ENCODE results near the gene FARP2. TPM values are rescaled to one million over a fixed set of nuclear protein-coding genes. Genes with fewer than 3 reads are reported as not detected.

The FARP2 gene
- total and polyA plus RNA-seq, 2 of the 4 experiments (the other 2 are of a cell fraction) = 17.1 to 30.8 TPM

- Histone ChIP-seq H3K4me2 (ENCODE audit: low read depth, low read length) (no peak overlapping the region), H2BK15ac (ENCODE audit: low read depth, low read length) (no peak overlapping the region), H3K4me1 (ENCODE audit: control insufficient read depth, insufficient read depth, low read length) (no peaks in the 10 kb centered on the region), H3K27me3 (ENCODE audit: control insufficient read depth, insufficient read depth, low read length) (peaks cover 9% of the 10 kb centered on the region), H3K56ac (ENCODE audit: extremely low read depth, insufficient read depth, low read length) (no peak overlapping the region), H3K27ac (ENCODE audit: insufficient read depth, low read length) (no peak overlapping the region), H4K8ac (ENCODE audit: low read depth in 2 of 2, low read length in 2 of 2) (no peak overlapping the region), H4K20me1 (ENCODE audit: insufficient read depth, low read length) (no peaks in the 10 kb centered on the region), H2AFZ (replicated peaks; ENCODE audit: low read length, poor library complexity) (no peak overlapping the region), H3K9me3 (ENCODE audit: control insufficient read depth, insufficient read depth, low read length) (no peaks in the 10 kb centered on the region), H2BK20ac (ENCODE audit: low read depth, low read length) (no peak overlapping the region), H3K79me1 (ENCODE audit: low read depth in 1 of 2, low read length in 2 of 2) (no peaks in the 10 kb centered on the region), H4K5ac (ENCODE audit: low read depth, low read length) (no peak overlapping the region), H2AK9ac (replicated peaks; ENCODE audit: low read depth, low read length, poor library complexity) (no peak overlapping the region), H4K91ac (ENCODE audit: insufficient read depth, low read depth, low read length) (no peak overlapping the region), H3K4me3 (ENCODE audit: insufficient read depth, low read depth, low read length) (no peak overlapping the region), H3K9ac (ENCODE audit: low read depth, low read length) (no peak overlapping the region), H3K18ac (ENCODE audit: low read depth, low read length) (no peak overlapping the region), H3K9me1 (ENCODE audit: insufficient read depth, low read length) (no peaks in the 10 kb centered on the region), H3K36me3 (ENCODE audit: control insufficient read depth, insufficient read depth, low read length) (no peaks in the 10 kb centered on the region), H2AK5ac (ENCODE audit: low read depth, low read length) (no peak overlapping the region), H2BK5ac (ENCODE audit: low read depth, low read length, poor library complexity, severe bottlenecking) (no peak overlapping the region), H3K23ac (ENCODE audit: low read depth, low read length) (no peak overlapping the region), H3K4ac (ENCODE audit: low read depth, low read length) (no peak overlapping the region), H2BK120ac (ENCODE audit: low read depth, low read length) (no peak overlapping the region), H3K14ac (replicated peaks; ENCODE audit: low read depth, low read length) (no peak overlapping the region)
- TF ChIP-seq MAFK (IDR thresholded peaks at IDR 0.05; ENCODE audit: low read depth, low read length) = no peak
- TF ChIP-seq BHLHE40 (IDR thresholded peaks at IDR 0.05; ENCODE audit: low read depth, low read length) = no peak
- no peak for TF ChIP-seq SMC3 (IDR thresholded peaks at IDR 0.05; ENCODE audit: low read depth, low read length)
- no peak for TF ChIP-seq CHD1 (IDR thresholded peaks at IDR 0.05; ENCODE audit: low read depth, low read length)
- TF ChIP-seq MAZ (IDR thresholded peaks at IDR 0.05; ENCODE audit: borderline replicate concordance, low read depth, low read length) = no peak
- ATAC-seq (ENCODE audit: low read depth) = no peak
- no CpG with 5 or more reads among the region's 3 CpGs for WGBS, 2 experiments (ENCODE audit: extremely low coverage in 2 of 2, insufficient read length in 1 of 2)
- DNase-seq = no peak
- in situ Hi-C loops (cut with MboI; ENCODE audit: low sequenced_read_pairs) = no loop called here
- dilution Hi-C loops (cut with HindIII; ENCODE audit: low sequenced_read_pairs, unreplicated experiment) = no loop called here
- ChIA-PET CTCF (no interaction called here), POLR2A (ENCODE audit: unreplicated experiment) (no interaction called here)
- no TSS peak for BruUV-seq (replicated peaks)
- intact Hi-C loops (cut with micrococcal nuclease) = no loop called here
Measured at GRCh38 chr2:241473399-241473798, 117.3 kb downstream of the FARP2 start.

Data from IMR-90 (cell line).